ENCODE data around the gene TMPRSS4.

Gene TMPRSS4

DNA sequence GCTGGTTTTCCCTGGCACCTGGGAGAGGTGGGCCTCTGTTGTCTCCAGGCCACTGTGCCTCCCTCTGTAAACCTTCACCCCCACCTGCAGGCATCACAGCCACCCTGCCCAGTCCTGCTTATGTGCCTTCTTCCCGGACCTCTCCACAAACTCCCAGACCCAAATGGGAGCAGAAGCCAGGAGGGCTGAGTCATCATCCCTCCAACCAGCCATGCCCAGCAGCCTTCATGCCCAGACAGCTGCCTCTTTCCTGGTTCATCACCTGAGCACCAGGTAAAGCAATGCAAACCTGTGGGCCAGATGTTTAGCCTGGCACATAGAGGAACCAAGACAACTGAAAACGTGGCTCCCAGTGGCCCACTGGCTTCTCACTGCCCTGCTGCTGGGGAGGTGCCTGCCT, 2.1 kb upstream of the TMPRSS4 start:
- H3K27ac ChIP-seq: peak overlapping the region; percentile 82
- peak; percentile 70 for DNase-seq (ENCODE audit: low read depth, low spot score)

DNA sequence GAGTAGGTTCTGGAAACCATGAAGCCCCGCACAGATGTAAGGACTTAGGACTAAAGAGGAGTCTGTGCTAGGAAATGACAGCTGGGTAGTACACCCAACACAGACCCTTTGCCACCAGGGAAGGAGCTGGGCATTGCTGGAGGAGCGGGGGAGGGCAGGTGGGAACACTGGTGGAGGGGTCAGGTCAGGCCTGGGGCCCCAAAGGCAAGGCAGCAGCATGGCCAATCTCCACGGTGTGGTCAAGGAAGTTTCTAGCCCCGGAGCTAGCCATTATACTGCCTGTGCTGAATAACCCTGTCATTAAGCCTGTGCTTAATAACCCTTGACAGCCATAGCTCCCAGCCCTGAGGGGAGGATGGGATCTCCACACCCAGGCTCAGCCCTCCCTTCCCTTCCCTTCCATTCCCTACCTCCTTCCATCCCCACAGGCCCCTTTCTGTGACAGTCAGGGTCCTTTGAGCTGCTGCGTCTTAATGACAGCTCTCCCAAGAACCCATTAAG, 2.1 kb downstream of the TMPRSS4 start:
- no peak overlapping the region for H3K27ac ChIP-seq
- no peak for DNase-seq (ENCODE audit: low read depth, low spot score)

DNA sequence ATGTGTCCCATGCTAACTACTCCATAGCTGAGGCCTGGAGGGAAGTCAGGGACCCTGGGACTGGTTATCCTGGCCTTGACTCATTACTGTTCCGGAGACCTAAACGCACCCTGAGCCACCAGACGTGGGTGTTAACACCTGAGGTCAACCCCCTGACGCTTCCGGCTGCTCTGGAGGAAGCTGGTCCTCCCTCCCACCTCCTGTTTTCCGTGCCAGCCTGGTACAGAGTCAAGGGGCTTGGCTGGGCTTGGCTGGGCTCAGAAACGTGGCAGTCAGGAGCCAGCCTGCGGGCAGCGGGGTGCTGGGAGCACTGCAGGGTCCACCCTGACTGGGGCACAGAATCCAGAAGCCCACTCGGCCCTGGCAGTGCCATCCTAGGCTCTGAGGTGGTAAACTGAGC, 2.6 kb downstream of the TMPRSS4 start:
- no peak for DNase-seq (ENCODE audit: low read depth, low spot score)
- H3K27ac ChIP-seq: no peak overlapping the region

DNA sequence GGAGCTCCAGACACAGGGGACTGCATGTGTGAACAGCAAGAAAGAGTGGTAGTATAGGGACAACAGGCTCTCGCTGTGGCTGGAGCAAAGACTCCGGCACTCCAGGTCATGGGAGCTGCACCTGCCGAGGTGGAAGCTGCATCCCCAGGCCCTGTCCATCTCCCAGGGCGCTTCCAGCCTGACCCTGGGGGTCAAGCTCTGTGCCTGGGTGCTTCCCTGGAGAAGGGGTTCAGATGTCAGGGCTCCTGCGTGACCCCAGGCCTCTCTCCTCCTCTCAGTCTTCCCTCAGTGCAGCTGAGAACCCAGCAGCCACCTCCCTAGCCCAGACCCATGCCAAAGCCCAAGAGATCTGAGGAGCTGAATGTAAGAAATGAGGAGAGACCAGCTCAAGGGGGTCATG, 3.4 kb downstream of the TMPRSS4 start:
- H3K27ac ChIP-seq: no peak overlapping the region
- DNase-seq (ENCODE audit: low read depth, low spot score): no peak

DNA sequence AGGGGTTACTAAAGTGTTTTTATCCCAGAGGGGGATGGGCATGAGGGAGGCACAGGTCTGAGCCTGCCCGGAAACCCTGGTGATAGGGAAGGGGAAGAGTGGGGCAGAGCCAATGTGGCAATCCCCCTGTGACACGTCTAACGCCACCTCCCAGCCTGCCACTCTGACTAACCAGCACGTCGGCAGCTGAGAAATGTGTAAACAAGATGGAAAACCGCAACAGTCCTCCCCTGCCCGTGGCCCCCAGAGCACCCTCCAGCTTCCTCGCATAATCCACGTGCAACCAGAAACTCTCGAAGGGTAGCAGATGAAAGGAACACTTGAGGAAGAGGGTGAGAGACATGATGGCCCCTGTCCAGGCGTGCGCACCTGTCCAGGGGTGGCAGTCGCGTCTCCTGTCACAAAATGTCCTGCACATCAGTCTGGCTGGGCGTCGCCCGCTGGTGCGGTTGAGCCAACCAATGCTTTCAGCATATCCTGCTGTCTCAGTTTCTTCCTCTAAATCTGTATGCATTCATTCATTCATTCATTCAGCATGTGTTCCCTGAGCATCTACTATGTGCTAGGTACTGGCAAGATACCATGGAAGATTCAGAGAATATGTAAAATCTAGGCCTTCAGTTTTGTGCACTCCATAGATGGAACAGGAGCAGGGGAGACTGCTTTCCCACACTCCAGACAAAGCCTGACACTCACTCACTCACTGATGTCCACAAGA, 4.5 kb downstream of the TMPRSS4 start:
- DNase-seq (ENCODE audit: low read depth, low spot score): peak; percentile 56
- H3K27ac ChIP-seq: no peak overlapping the region

DNA sequence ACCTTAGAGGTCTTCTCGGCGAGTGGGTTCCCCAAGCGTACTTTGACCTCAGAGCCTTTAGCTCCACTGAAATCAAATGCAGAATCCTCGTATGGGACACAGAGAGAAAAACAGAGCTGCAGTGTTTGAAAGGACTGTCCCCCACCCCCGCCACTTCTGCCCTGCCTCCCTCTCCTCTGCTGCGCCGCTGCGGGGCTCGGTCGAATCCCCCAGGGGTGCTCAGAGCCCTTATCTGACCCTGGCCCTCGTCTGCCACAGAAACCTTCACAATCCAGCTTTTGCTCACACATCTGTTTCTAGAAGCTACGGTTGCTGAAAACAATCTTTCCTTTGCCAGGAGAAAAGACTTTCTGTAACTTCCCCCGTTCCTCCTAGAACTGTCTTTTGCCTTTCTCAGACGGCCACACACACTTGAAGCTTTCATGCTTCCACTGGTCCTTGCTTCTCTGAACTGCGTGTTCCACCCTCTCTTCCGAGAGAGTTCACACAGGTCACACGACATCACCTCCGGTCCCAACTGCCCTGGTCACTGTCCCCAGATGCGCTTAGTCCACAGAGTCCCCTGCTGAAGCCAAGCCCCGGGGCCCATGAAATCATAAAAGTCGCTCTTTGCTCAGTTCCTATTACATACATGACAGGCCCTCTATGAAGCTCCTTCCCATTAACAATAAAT, 6.1 kb downstream of the TMPRSS4 start:
- H3K27ac ChIP-seq: no peak overlapping the region
- DNase-seq (ENCODE audit: low read depth, low spot score): no peak

DNA sequence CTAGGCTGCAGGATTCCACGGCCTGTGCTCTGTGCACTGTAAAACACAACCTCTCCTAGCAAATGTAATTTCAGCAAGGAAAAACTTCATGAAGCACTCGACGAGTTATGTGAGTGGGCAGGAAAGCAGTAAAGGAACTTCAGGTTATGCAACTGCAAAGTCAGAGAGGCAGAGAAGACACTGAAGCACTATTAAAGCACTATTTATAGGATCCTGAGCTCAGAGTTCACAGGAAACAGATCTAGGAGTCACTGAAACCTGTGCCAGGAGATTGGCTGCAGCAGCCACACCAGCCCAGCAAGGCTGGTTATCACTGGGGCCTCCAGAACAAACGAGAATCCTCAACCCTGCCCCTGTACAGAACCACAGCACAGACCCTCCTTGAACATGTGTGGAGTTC, 7.4 kb downstream of the TMPRSS4 start:
- H3K27ac ChIP-seq: no peak overlapping the region
- no peak for DNase-seq (ENCODE audit: low read depth, low spot score)

DNA sequence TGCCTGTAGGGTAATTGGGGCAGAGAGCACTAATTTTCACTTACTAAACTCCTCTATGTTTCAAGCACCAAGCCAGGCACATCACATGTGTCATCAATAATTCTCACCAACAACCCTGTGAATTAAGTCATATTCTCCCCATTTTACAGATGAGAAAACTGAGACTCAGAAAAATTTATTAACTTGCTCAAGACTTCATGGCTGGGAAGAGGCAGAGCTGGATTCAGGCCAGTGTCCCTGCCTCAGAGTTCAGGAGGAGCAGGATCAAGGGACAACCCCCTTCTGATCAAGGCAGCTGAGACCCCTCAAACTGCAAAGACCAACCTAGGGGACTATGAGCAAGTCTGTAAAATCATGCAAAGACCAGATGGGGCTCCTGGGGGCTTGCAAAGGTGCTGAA, 7.8 kb downstream of the TMPRSS4 start:
- DNase-seq (ENCODE audit: low read depth, low spot score): no peak
- no peak overlapping the region for H3K27ac ChIP-seq

DNA sequence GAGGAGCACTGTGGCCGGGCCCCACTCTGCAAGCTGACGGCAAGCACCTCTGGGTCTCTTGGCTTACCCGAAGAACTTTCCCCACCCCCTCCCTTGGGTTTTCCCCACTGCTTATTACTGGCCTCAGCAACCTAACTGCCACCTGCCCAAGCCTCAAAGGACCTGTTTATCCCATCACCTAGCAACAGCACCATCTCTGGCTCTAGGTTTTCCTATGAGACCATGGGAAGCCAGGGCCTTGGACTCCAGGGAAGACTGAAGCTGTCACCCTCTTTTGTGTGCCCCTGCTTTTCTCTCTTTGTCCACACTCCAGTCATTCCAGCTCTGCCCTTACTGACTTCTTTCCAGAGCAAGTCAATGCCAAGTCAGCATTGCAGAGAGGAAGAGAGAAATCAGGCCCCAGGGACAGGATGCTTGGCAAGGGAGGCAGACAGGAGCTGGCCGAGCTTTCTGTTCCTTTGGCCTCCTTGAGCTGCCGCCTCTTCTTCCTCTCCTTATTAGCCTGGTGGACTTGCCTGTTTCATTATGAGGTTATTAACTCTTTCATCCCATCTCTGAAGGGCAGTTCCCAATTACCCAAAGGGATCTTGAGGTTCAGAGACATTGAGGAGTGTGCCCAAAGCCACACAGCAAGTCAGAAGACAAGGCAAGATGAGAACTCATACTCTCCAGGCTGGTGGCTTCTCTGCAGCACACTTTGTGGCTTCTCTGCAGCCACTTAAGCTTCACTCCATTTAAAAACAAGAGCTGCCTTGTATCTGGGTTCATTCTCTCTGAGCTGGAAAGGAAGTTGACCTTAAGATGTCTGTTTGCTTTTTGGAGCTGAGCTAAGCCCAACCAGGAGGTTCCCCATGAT, 10.3 kb downstream of the TMPRSS4 start, which contains the start of gene SMIM35:
Gene SMIM35 (minus strand): TSS at position 51 of the 856 bp plus-strand sequence. CDS start 206 bp downstream, outside the sequence.
- H3K27ac ChIP-seq: no peak within 1 kb of the TSS

DNA sequence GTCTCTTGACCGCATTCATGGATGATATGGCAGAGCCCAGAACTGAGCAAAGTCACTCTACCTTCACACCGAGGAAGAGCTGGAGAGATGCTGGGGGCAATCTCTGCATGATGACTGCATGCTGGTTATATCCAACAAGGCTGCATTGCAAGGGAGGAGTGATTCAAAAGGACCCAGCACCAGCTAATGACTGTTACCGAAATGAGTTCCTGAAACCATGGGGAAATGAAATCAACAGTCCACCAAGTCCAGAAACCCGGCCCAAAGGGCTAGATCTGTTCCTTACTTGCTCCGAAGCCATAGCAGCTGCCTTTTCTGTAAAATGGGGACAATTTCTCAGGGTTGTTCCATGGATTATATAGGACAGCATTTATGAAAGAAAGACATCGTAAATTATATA, 11.1 kb downstream of the TMPRSS4 start:
- no peak for DNase-seq (ENCODE audit: low read depth, low spot score)
- no peak overlapping the region for H3K27ac ChIP-seq

More for the DNA sequence above, 10.3 kb downstream of the TMPRSS4 start, which contains the start of gene SMIM35:
- DNase-seq (ENCODE audit: low read depth, low spot score): no peak

DNA sequence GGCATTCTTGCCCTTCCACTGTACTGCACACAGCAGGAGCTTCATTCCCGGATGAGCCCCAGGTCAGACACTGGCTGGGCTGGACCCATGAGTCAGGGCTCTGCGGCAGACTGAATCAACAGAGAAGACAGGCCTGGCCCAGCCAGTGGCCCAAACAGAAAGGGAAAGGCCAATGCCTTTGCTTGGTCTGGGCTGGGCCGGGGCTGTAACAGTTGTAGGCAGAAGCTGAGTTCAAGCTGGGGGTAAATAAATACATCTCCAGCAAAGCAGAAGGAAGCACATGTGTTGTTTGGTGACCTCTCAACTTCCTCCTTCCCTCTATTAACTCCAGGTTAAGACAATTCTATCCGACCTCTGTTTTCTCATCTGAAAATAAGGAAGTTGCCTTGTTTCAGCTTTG, 11.7 kb downstream of the TMPRSS4 start:
- no peak overlapping the region for H3K27ac ChIP-seq
- DNase-seq (ENCODE audit: low read depth, low spot score): no peak

DNA sequence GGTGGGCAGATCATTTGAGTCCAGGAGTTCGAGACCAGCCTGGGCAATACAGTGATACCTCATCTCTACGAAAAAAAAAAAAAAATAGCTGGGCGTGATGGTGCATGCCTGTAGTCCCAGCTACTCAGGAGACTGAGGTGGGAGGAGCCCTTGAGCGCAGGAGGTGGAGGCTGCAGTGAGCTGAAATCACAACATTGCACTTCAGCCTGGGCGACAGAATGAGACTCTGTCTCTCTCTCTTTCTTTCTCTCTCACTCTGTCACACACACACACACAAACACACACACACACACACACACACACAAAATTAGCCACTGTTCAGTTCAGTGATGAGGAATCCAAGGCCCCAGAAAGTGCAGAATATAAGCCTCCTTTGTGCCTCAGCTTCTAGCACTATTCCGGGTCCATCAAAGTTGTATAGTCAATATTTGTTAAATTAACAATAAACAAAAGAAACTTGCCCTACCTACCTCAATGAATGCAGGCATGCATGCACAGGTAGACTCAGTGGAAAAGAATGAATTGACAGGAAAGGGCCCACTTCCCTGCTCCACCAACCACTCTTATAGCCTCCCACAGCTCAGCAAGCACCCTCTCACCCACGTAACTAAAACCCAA, 13.8 kb downstream of the TMPRSS4 start:
- DNase-seq (ENCODE audit: low read depth, low spot score): no peak
- peak overlapping the region; percentile 32 for H3K27ac ChIP-seq

DNA sequence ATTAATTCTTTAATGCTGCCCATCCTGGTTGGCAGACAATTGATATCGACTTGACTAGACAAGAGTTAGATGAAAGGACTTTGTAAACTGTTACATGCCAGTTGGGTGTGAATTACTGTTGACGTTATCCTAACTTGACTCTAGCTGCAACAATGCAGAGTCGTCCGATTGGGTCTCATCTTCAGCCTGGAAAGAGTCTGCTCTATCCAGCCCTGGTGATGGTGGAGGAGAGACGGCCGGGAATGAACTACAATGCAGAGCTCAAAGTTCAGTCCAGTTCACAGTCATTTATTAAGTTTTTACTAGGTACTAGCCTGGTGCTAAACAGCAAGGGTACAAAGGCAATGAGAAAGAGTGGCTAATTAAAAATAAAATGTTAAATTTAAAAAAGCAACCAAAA, 14.8 kb downstream of the TMPRSS4 start:
- no peak overlapping the region for H3K27ac ChIP-seq
- DNase-seq (ENCODE audit: low read depth, low spot score): no peak

DNA sequence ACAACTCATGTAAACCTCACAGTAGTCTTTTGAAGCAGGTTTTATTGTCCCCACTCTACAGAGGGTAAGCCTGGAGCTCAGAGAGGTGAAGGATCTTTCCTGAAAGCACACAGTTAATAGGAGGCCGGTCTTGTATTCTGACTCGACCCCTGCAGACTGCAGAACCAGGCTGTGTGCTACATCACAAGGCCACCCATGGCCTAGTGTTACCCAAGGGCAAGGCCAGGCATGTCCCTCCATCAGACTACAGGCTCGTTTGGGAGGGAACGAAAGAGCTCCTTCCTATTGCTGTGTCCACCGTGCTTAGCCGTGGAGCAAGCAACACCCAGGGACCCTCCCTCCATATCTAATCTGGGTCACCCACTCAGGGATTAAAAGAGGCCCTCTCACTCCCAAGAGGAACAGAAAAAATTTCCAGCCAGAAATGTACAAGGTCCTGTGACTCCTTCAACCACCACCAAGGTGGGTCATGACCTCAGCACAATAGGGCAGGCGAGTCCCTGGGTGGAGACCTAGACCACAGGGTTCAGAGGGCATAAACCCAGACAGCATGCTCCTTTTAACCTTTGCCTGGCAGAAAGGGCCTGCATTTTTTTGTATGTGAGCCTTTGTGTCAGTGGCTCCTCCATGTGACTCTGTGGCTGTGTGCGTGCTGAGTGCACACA, 16.2 kb downstream of the TMPRSS4 start:
- H3K27ac ChIP-seq: peak overlapping the region; percentile 10
- DNase-seq (ENCODE audit: low read depth, low spot score): no peak

DNA sequence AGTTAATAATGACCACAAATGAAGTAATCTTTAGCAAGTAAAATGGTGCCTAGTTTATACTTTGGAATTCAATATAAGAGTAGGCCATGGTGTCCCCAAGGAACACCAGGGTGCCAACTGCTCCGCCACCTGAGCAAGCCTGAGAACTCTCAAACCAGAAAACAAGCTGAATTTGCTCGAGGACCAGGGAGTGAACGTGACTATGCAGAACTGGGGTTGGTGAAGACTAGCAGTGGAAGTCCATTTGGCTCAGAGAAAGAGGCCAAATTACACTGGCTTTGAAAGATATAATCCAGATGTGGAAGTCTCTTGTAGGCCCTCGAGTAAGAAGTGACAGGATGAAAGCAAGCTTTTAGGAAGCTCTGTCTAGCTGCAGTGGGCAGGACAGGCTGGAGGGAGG, 18.6 kb downstream of the TMPRSS4 start:
- H3K27ac ChIP-seq: no peak overlapping the region
- no peak for DNase-seq (ENCODE audit: low read depth, low spot score)

DNA sequence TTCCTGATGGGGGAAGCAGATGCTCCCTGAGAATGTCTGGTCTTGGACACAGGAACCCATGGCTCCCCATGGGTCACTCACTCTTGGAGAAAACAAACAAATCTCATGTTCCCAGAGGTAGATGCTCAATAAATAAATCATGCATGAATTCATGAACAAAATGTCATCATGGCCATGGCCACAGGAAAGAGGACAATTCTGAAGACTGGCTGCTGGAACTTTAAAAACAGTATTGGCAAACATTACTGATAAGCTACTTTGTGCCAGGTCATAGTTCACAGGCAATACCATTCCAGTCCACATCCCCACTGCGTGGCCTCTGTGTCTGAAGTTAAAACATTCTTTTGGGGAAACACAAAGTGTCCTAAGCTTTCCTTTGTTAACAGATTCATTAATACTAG, 19.1 kb downstream of the TMPRSS4 start:
- no peak overlapping the region for H3K27ac ChIP-seq
- no peak for DNase-seq (ENCODE audit: low read depth, low spot score)

DNA sequence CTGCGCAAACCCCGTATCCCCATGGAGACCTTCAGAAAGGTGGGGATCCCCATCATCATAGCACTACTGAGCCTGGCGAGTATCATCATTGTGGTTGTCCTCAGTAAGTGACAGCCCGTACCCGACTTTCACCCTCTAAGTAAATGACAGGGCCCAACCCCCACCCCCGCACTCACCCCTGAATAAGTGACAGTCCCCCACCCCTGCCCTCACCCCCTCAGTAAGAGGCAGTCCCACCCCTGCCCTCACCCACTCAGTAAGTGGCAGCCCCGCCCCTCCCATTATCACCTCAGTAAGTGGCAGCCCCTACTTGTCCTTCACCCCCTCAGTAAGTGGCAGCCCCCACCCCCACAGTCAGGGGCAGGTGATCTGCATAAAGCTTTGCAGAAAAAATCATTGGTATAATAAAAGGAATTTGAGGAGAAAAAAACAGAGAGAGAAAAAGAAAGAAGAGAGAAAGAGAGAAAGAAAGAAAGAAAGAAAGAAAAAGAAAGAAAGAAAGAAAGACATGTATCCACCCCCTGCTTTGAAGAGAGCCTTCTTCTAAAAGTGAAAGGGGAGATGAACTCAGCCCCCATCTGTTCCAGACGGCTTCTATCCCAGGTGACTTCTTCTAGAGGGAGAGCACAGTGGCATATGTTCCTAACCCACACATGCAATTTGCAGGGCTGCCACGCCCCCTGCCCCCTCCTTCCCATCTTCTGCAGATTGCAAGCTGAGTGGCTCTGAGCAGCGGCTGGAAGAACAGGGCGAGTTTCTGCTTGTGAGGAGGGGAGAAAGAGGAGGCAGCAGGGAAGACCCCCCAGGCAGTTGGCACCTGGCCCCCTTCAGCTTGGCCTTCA, 22.3 kb downstream of the TMPRSS4 start:
- no peak for DNase-seq (ENCODE audit: low read depth, low spot score)

DNA sequence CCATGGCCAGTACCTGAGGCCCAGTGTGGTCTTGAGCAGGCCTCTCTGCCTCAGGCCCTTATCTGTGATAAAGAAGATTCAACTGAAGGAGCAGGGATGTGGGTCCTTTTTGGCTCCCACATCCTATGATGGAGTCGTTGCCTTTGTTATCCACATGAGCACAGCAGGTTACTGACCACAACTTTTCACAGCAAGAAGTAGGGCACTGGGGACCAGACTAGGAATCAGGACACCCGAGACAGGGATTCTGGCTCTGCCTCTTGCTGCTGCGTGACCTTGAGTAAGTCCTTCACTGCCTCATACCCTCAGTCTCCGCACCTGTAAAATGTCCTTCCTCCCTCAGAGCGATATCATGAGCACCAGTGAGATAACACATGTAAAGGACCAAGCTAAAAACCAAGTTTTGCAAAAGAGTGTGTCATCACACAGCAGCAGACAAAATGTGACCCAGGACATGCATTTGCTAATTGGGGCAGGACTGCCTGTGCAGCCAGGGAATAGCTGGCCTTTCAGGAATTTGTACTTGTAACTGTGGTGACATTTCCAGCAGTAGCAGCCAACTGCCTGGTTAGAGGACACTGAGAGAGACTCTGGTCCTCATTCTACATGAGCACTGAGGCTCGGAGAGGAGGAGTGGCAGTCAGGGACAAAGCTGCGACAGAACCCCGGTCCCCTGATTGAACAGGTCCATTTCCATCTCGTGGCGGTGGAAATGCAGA, 23.1 kb downstream of the TMPRSS4 start:
- DNase-seq (ENCODE audit: low read depth, low spot score): no peak
- H3K27ac ChIP-seq: no peak overlapping the region

More for the DNA sequence above, 22.3 kb downstream of the TMPRSS4 start:
- H3K27ac ChIP-seq: no peak overlapping the region

All from epithelial cell of prostate (primary cell).